ENCODE measurements around the gene SMG6.

GRCh38 chr17:2061441-2061958 is 242.1 kb downstream of the SMG6 start:
- TF ChIP-seq REST (IDR thresholded peaks at IDR 0.05; ENCODE audit: low read depth) (no peak), EP300 (IDR thresholded peaks at IDR 0.05; ENCODE audit: borderline replicate concordance) (no peak), CEBPB (IDR thresholded peaks at IDR 0.05) (no peak), TAF1 (IDR thresholded peaks at IDR 0.05; ENCODE audit: low read depth) (no peak), RAD21 (IDR thresholded peaks at IDR 0.05; ENCODE audit: low read depth) (no peak), MAX (IDR thresholded peaks at IDR 0.05) (no peak), FOXM1 (IDR thresholded peaks at IDR 0.05; ENCODE audit: borderline replicate concordance, low read depth) (no peak), NFIC (IDR thresholded peaks at IDR 0.05) (no peak), CREB1 (IDR thresholded peaks at IDR 0.05; ENCODE audit: low read depth) (no peak), TCF12 (IDR thresholded peaks at IDR 0.05; ENCODE audit: low read depth) (no peak), YY1 (IDR thresholded peaks at IDR 0.05; ENCODE audit: low read depth) (no peak)

All from Ishikawa (cell line).